VCaP (cell line): Measurements from ENCODE around the gene ABHD4.
A peak's percentile ranks its signal among the peaks of the same experiment; 100 is the strongest.

ENCODE experiments used
- H3K27ac ChIP-seq: fragments of 450-650 bp; 2 replicates; pipeline ENCODE4 v1.5.1; 2017
- TF ChIP-seq, protein P1 (sequence below): fragments of 450-650 bp; conservative IDR thresholded peaks from 2 replicates; pipeline ENCODE4 v1.5.1; 2017; ENCODE audit warnings: mild to moderate bottlenecking, moderate library complexity

ABHD4 gene

DNA sequence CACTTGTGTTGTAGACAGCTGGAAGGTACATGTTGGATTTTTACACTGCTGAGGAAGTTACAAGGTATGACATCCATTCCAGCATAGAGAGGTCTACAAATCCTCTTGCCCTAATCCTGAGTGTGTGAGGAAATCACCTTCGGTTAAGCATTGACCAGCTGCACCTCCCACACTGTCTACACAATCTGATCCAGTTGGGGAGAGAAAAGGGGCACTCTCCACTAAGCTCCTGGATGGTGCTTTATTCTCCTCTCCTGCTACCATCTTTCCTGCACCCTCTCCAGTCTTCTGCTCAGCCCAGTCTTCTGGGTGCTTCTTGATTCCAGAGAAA is 46.2 kb downstream of the ABHD4 start, which contains the start of gene OR6J1:
Gene OR6J1, minus strand, starts transcription at position 48 of the 331 bp plus-strand sequence. CDS start 9,541 bp downstream, outside the sequence.
- TF ChIP-seq, protein P1, sequence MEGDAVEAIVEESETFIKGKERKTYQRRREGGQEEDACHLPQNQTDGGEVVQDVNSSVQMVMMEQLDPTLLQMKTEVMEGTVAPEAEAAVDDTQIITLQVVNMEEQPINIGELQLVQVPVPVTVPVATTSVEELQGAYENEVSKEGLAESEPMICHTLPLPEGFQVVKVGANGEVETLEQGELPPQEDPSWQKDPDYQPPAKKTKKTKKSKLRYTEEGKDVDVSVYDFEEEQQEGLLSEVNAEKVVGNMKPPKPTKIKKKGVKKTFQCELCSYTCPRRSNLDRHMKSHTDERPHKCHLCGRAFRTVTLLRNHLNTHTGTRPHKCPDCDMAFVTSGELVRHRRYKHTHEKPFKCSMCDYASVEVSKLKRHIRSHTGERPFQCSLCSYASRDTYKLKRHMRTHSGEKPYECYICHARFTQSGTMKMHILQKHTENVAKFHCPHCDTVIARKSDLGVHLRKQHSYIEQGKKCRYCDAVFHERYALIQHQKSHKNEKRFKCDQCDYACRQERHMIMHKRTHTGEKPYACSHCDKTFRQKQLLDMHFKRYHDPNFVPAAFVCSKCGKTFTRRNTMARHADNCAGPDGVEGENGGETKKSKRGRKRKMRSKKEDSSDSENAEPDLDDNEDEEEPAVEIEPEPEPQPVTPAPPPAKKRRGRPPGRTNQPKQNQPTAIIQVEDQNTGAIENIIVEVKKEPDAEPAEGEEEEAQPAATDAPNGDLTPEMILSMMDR: peak; percentile 23; the same call in 1 of the 2 replicates
- no peak within 1 kb of the TSS for H3K27ac ChIP-seq

DNA sequence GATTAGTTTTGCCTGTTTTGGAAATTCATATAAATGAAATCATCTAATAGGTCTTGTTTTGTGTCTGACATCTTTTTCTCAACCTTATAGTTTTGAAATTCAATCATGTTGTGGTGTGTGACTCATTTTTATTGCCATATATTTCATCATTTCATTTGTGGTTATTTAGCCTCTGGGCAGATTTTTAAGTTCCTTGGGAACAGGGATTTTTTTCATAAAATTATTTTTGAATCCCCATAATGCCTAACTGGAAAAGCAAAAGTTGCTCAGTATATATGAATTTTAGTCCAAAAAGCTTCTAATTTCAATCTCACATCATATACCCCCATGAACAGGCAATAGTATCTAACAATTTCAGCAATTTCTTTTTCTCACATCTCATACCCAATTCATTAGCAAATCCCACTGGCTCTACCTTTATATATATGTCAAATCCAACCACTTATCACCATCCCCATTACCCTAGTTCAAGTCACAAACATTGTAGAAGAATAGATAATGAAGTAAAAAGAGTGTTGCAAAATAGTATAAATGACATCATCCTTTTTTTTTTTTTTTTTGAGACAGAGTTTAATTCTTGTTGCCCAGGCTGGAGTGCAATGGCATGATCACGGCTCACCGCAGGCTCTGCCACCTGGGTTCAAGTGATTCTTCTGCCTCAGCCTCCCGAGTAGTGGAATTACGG is 48.6 kb downstream of the ABHD4 start:
- TF ChIP-seq, protein P1: no peak
- no peak overlapping the region for H3K27ac ChIP-seq

DNA sequence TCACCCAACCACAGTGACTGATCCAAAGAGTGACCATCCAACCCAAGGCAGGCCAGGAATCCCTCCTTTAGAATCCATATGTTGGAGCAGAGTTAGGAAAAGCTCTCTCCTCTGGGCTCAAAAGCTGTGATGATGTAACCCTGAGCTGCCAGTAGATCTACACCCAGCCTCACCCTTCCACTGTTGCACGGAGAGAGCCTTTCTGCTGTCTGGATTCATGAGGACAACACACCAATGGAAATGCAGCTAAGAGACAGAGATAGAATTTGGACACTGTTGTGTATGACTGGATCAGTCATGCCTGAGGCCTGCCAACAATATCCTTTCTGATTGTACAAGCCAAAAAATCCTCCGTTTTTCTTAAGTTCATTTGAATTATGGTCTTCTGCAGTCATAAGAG is 50.4 kb downstream of the ABHD4 start:
- no peak overlapping the region for H3K27ac ChIP-seq
- TF ChIP-seq, protein P1: no peak

DNA sequence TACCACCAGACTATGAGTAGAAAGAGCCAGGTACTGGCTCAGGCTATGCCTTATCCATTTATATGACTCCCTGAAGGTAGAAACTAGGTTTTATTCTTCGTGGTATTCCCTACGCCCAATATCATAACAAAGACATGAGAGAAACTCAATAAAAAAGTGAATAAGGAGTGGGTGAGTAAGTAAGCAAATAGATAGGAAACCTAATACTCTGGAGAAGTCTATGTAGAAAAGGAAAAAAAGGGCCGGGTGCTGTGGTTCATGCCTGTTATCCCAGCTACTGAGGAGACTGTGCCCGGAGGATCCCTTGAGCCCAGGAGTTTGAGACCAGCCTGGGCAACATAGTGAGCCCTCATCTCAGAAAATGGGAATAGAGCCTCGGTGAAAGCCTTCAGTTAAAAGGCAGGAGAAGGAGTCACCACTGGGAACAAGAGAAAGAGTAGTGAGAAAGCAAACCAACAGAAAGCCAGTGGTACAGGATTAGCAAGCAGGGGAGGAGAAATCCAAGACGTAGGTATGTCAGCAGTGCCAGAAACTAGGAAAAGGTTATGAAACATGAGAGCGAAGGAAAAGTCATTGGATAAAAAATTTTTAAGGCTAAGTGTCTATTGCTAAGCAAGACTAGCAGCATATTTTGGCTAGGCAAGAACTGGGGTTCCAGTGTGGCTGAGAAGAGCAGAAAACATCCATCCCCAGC is 52.1 kb downstream of the ABHD4 start:
- H3K27ac ChIP-seq: no peak overlapping the region
- TF ChIP-seq, protein P1: no peak

DNA sequence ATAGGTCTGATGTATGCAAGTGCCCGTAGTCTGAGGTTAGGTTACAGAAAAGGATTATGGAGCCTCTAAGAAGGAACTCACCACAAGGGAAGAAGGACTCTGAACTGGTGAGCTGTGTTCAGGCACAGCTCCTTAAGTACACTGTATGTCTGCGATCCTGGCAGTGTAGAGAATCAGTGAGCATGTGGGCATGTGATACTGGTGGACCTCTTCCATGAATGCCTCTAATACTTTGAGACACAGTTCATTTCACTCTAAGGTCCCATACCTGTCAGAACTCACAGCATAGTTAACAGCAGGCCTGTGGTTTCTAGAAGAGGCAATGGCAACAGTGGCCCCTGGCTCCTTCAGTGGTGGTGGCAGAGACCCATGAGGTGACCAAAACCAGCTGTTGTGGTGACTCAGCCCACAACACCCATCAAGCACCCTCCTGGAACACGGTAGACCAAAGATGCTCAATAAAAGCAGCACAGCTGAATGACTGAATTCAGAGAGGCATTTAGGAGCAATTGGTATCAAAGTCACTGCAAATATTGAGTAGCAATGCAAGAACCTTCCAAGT is 52.9 kb downstream of the ABHD4 start:
- no peak overlapping the region for H3K27ac ChIP-seq
- TF ChIP-seq, protein P1: no peak

DNA sequence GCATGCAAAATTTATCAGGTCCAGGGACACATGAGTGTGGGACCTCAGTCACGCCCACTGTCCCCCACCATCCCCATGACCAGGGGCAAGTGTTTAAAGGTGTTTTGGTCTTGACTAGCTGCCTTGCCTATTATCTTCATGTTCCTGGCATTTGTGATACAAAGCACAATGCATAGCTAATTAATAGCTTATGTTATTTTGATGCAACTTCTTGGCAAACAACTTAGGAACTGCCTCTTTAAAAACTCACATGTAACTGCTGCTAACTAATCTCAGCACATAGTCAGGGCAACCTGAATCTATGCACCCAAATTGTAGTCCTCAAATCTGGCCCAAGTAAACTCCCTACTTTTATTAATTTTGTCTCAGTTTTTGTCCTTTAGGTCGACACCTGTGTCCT is 53.5 kb downstream of the ABHD4 start:
- no peak overlapping the region for H3K27ac ChIP-seq

DNA sequence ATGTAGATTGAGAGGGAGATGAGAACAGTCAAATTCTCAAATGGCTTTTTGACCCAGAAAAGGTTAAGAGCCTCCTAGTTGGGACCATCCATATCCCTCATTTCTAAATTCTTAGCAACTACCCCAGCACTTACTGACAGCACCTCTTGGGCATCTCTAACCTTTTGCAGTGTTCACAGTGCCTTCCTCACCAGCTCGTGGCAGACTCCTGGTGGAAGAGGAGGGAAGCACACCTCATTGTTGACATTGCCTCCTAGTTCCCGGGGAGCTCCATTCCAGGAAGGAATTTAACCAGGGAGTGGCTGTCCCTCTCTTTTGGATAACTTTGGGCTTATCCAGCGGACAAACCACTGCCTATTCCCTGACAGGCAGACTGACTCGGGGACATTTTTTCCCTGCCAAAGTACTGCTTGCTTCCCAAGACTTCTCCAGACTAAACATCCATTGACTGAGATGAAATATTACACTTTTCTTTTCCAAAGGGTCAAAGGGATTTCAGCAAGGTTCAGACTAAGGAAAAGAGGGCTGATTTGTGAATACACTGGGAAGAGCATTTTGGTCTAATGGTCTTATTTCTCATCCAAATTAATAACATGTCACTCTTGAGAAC is 55.0 kb downstream of the ABHD4 start:
- TF ChIP-seq, protein P1: peak; percentile 88

More for the DNA sequence above, 53.5 kb downstream of the ABHD4 start:
- TF ChIP-seq, protein P1: no peak

More for the DNA sequence above, 55.0 kb downstream of the ABHD4 start:
- no peak overlapping the region for H3K27ac ChIP-seq
